ENCODE data around the gene TMTC1.

Gene TMTC1

DNA sequence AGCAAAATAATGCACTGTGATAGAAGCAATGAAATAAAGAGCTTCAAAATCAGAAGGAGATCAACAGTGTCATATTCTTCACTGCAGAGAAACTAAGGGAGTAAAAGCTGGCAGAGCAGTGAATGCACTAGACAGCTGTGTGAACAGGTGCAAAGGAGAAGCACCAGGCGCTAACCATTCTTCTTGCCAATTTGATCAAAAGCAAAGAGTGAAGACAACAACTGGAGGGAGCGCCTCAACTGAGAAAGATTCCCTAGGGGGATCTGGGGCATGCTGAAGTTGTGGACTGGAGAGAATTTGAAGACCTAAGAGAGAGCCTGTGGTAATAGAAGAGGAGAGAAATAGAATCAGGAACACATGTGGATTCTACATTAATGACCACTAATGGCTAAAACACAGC lies 235.9 kb downstream of the TMTC1 start:
- no peak for TF ChIP-seq CTCF (conservative IDR thresholded peaks at IDR 0.05; ENCODE audit: low read length)

GRCh38 chr12:29547151-29547632 lies 236.6 kb downstream of the TMTC1 start:
- no peak overlapping the region for H3K4me3 ChIP-seq (ENCODE audit: low read length)
- TF ChIP-seq CTCF (conservative IDR thresholded peaks at IDR 0.05; ENCODE audit: low read length) = no peak
- peak; percentile 60 for DNase-seq (ENCODE audit: low read depth)

More for the DNA sequence above, 235.9 kb downstream of the TMTC1 start:
- DNase-seq (ENCODE audit: low read depth) = no peak
- no peak overlapping the region for H3K4me3 ChIP-seq (ENCODE audit: low read length)

GRCh38 chr12:29546000-29546399 lies 237.7 kb downstream of the TMTC1 start:
- H3K4me3 ChIP-seq (ENCODE audit: low read length) = no peak overlapping the region
- no peak for DNase-seq (ENCODE audit: low read depth)
- no peak for TF ChIP-seq CTCF (conservative IDR thresholded peaks at IDR 0.05; ENCODE audit: low read length)

GRCh38 chr12:29545102-29545467 lies 238.7 kb downstream of the TMTC1 start:
- no peak overlapping the region for H3K4me3 ChIP-seq (ENCODE audit: low read length)
- no peak for TF ChIP-seq CTCF (conservative IDR thresholded peaks at IDR 0.05; ENCODE audit: low read length)
- no peak for DNase-seq (ENCODE audit: low read depth)

DNA sequence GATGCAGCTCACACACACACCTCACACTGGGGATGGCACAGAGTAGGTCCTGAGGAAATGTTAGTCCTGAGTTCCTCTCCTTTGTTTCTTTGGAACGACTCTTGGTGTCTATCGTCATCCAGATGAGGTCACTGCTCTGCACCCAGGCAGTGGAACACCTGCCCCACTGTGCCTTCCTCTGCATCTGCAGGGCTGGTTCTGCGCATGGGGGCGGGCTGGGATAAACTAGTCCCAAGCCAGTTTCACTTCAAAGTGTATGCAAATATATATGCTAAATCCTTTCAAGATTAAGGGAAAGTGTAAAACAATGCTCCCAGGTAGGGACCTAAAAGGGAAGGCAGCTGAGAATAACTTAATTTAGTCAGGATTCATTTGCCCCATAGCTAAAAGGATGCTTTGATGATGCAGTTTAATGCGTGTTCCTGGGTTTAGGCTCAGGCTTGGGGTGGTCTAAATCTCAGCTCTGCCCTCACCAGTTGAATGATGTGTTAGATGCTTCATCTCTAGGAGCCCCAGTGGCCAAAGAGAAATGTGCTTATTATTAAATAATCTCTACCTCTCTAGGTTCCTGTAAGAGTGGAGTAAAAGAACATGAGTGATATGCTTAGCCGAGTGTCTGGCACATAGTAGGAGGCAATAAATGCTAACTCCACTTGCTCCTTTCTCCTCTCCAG lies 239.2 kb downstream of the TMTC1 start:
- H3K4me3 ChIP-seq (ENCODE audit: low read length) = no peak overlapping the region
- DNase-seq (ENCODE audit: low read depth) = no peak
- TF ChIP-seq CTCF (conservative IDR thresholded peaks at IDR 0.05; ENCODE audit: low read length) = no peak

DNA sequence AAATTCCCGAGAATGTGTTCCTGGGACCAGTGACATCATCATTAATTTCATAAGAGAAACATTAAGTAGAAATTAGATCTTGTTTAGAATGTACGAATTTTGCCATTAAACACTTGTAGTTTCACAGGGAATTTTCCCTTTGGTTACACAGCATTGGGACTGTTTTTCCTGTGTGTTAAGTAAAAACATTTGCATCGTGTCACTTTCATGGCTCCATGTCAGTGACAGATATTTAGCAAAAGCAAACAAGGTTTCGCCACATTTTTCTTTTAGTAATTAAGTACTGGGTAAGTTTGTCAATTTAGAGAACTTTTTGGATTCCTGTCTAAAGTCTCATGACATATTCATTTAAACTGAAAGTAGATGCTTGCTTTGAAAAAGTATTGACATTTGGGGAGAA lies 240.7 kb downstream of the TMTC1 start:
- no peak for TF ChIP-seq CTCF (conservative IDR thresholded peaks at IDR 0.05; ENCODE audit: low read length)

DNA sequence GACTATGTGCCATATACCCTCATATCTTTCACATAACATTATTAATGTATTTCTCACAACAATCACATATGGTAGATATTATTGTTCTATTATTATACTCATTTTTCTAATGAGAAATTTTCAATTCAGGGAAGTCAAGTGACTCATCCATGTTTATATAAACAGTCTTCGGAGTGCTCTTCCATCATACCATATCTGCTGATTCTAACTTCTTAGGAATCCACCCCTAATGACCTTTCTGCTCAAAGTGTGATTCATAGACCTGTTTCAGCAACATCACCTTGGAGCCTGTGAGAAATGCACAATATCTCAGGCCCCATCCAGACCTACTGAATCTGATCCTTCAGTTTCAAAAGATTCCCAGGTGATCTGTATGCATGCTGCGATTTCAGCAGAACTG lies 246.4 kb downstream of the TMTC1 start:
- DNase-seq (ENCODE audit: low read depth) = no peak
- TF ChIP-seq CTCF (conservative IDR thresholded peaks at IDR 0.05; ENCODE audit: low read length) = no peak
- H3K4me3 ChIP-seq (ENCODE audit: low read length) = no peak overlapping the region

More for the DNA sequence above, 240.7 kb downstream of the TMTC1 start:
- no peak overlapping the region for H3K4me3 ChIP-seq (ENCODE audit: low read length)
- DNase-seq (ENCODE audit: low read depth) = no peak

Measured in AG10803 (cell line).